GM13977 (cell line): ENCODE results near the gene MTFR1L.

ENCODE experiments used
- DNase-seq: peaks from one replicate; pipeline ENCODE4 v3.0.0; 2012; ENCODE audit warnings: low spot score
- CTCF ChIP-seq: IDR thresholded peaks from 2 replicates; pipeline ENCODE4 v1.5.1; 2012; ENCODE audit warnings: mild to moderate bottlenecking, control low read depth; ENCODE audit not compliant: insufficient read depth; ENCODE audit errors: extremely low read depth, missing control alignments
- in situ Hi-C: fragments of 300-500 bp; cut with MboI; formaldehyde crosslinking; loops from one replicate; pipeline ENCODE4 v1.12.0; 2022; ENCODE audit warnings: low sequenced_read_pairs, low pct_unique_long_range_greater_than_20kb, mixed read lengths, inconsistent platforms; ENCODE audit not compliant: unreplicated experiment

Gene MTFR1L

GRCh38 chr1:25845664-25846063 lies 25.9 kb downstream of the MTFR1L start:
- no peak for DNase-seq
- no peak for TF ChIP-seq CTCF
- in situ Hi-C loops, result no loop called here

GRCh38 chr1:25847929-25848328 lies 28.2 kb downstream of the MTFR1L start:
- DNase-seq, result no peak
- TF ChIP-seq CTCF, result no peak
- in situ Hi-C loops, result no loop called here

GRCh38 chr1:25848531-25848930 lies 28.8 kb downstream of the MTFR1L start:
- in situ Hi-C loops, result no loop called here

DNA sequence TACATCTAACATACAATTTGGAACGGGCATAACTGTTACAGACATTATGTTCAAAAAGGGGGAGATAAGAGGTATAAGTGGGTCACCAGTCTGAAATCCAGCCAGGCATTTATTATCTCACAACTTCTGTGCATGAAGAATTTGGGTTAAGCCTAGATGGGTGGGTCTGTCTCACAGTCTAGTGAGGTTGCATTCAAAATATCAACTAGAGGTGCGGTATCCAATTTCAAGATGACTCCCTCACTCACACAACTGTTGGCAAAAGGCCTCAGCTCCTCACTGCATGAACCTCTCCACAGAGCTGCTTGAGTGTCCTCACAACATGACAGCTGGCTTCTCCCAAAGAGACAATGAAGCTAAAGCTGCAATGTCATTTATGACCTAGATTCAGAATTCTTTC lies 34.8 kb downstream of the MTFR1L start:
- TF ChIP-seq CTCF, result no peak
- no peak for DNase-seq
- in situ Hi-C loops, result no loop called here

More at GRCh38 chr1:25848531-25848930, 28.8 kb downstream of the MTFR1L start:
- DNase-seq, result no peak
- TF ChIP-seq CTCF, result no peak

DNA sequence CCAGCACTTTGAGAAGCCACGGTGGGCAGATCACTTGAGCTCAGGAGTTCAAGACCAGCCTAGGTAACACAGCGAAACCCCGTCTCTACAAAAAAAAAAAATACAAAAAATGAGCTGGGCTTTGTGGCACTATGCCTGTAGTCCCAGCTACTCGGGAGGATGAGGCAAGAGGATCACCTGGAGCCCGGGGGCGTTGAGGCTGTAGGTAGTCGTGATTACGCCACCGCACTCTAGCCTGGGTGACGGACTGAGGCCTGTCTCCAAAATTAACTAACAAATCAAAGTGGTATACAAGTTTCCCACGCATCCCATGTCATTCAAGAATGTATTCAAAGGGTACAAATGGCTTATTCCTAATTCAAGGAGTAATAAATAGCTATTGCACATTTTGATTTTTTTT lies 37.1 kb downstream of the MTFR1L start:
- TF ChIP-seq CTCF, result no peak
- DNase-seq, result no peak
- in situ Hi-C loops, result no loop called here

DNA sequence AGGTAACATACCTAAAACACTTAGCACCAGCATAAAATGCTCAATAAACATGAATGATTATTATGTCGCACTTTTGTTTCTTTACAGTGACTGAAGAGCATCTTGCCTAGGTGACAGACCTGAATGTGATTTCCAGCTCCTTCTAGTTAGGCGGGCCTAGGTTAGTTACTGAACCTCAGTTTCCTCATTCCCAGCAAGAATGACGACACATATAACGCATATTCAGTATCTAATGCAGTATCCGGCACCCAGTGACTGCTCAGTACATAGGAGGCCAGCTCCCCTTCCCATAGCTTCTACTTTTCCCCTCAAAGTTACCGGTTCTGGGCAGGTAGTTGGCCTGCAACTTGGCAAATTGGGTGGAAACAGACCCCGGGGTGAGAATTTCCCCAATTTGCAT lies 38.7 kb downstream of the MTFR1L start:
- no peak for TF ChIP-seq CTCF
- no peak for DNase-seq
- in situ Hi-C loops, result no loop called here

DNA sequence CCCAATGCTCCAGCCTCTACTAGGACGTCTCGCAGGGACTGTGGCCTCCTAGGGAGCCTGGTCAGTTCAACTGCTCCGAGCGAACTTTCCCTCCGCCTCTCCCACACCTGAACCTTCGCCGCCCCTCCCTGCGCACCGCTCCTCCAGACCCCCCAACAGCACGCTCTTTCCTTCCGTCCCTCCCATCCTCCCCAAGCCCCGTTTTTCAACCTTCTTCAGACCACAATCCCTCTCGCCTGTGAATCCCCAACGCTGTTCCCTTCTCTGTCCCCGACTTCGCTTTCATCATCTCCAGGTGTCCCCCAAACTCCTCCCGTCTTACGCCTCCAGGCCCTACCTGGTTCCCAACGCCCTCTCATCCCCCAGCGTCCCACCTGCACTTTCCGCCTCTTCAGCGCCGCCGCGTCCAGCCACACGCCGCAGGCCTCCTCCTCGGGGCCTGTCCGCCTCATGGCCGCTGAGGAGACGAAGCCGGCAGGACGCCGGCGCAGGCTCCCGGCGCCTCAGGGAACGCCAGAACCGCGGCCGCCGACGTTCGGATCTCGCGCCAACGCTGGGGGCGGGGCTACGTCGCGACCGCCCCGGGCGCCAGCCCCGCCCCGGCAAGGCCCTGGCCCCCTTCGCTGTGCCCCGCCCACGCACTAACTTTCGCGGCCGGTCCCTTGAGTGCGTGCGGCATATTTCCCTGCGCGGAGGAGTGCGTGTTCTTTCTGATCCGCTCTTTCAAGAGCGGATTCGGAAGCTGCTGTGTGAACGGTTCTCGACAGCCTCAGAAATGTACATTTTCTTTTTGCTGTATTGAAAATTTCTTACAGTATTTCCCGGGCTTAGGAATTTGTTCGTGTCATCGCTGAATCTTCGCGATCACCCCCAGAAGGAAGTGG lies 39.4 kb downstream of the MTFR1L start, which contains the start of gene AUNIP:
Gene AUNIP, minus strand, starts transcription at position 552 of the 884 bp plus-strand sequence. Its CDS starts 100 bp downstream, at position 452.
- TF ChIP-seq CTCF, result no peak
- peak; percentile 96 for DNase-seq
- in situ Hi-C loops, result no loop called here
